ENCODE measurements around the gene SLC16A10.
"Not testable (repeated sequence)": the region's sequence is repeated elsewhere in the genome, so short reads cannot be mapped to it uniquely, and the experiment has no call there.

Gene SLC16A10

GRCh38 chr6:111219785-111220184, 132.5 kb downstream of the SLC16A10 start:
- no peak for DNase-seq (ENCODE audit: low read depth in 2 of 2)

GRCh38 chr6:111220383-111221031, 133.2 kb downstream of the SLC16A10 start:
- DNase-seq (ENCODE audit: low read depth in 2 of 2), result no peak

DNA sequence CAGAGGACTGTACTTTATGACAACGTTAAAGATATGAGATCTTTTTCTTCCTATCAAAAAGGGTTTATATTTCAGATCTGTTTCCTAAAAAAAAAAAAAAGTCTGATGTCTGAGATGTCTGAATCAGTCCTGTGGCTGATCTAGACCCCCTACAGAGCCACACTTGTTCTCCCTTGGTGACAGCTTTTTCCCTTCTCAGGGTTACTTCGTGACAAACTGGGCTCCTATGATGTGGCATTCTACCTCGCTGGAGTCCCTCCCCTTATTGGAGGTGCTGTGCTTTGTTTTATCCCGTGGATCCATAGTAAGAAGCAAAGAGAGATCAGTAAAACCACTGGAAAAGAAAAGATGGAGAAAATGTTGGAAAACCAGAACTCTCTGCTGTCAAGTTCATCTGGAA, 134.5 kb downstream of the SLC16A10 start:
- DNase-seq (ENCODE audit: low read depth in 2 of 2), result no peak

- DNase-seq (ENCODE audit: low read depth in 2 of 2), result no peak
Measured at GRCh38 chr6:111222341-111222740, 135.0 kb downstream of the SLC16A10 start.

GRCh38 chr6:111228094-111228493, 140.8 kb downstream of the SLC16A10 start:
- no peak for DNase-seq (ENCODE audit: low read depth in 2 of 2)

DNA sequence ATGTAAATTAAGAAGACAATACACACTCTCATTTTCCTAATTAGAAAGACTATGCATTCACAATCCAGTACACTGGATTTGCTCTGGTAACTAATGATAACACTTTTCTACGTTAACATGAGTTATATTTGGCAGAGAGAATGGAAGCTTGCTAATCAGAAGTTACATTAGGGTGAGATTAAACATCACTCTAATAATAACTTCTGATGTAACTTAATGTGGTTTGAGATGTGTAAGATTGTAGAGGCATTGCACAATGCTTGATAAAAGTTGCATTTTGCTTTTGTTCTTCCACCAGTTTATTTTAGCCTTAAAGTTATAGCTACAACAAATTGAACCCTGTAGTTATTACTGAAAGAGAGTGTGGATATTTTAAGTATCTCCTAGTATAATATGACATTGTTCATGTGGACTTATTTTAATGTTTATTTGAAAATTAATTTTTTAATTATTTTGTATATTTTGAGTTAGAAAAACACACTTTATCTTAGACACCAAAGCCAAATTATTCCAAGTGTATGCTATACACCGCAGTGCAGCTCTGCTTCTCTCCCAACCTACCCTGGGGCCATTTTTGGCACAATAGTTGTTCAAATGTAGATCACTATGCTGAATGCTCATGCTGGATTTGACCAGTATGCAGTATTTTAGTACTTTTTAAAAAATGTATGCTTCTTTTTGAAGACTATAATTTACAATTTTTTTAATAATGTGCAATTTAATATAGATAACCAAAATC, 143.2 kb downstream of the SLC16A10 start:
- no peak for DNase-seq (ENCODE audit: low read depth in 2 of 2)

DNA sequence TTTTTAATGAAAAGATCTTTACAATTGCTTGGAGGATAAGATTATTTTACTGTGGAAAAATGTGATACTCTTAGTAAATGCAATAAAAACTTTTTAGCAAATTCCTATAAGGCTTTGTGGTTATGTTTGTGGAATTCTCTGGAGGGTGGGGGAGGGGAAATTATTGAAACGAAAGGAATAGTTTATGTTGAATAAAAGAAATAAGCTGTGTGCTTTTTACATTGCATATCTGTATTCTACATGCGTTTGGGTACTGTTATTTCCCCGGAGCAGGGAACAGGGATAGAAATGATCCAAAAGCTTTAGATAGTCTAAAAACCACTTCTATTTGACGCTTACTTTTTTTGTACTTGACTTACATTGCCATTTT, 143.8 kb downstream of the SLC16A10 start:
- no peak for DNase-seq (ENCODE audit: low read depth in 2 of 2)

DNA sequence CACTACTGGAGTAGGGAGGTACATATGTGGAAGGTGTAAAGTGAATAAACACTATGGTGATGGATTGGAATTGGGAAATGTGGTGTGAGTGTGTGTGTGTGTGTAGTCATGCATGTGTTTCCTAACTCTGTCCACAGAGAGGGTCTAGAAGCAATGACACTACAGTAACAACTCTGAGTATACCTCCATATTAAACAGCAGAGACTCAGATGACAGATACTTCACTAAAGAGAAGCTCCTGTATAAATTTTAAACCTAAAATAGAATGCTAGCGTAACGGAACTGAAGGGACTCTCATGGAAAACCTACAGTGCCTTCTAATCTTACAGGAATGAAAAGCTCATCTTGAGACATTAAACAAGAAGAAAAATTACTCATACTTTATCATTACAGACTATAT, 150.5 kb downstream of the SLC16A10 start:
- no peak for DNase-seq (ENCODE audit: low read depth in 2 of 2)

DNA sequence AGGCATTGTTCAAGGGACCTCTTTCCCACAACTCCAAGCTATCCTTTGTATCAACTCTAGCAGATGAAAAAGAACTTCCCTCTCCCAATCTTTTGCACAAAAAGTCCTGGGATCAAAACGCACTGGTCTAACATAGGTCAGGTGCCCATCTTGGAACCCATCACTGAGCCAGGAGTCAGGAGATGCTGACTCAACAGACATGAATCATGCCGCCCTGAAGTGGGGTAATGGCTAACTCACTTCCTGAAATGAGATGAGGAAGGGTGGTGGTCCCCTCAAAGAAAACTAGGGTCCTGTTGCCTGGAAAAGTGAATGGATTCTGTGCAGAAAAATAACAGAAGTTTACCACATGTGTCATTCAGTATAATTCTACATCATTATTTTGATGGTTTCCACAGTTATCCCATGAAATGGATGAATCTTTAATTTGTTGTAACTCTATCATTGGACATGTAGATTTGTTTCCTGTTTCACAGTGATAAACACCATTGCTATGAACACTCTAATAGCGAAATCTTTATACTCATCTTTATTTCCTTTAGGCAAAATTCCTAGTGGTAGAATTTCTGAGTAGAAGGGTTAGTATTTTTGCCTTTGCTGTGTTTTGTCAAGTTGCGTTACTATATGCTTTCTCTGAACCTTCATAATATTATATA, 151.3 kb downstream of the SLC16A10 start:
- no peak for DNase-seq (ENCODE audit: low read depth in 2 of 2)

DNA sequence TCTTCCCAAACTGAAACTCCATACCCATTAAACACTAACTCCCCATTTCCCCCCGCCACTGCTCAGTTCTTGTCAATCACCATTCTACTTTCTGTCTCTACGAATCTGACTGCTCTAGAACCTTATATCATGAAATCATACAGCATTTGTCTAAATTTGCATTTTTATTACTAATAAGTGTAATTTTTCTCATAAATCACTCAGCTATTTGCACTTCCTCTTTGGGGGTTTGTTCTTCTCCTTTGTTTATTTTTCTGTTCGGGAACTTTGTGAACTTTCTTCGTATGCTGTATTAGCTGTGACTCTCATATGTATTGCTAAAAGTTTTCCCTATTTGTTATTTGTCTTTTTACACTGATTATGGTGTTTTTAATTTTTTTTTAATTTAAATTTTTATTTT, 152.2 kb downstream of the SLC16A10 start:
- no peak for DNase-seq (ENCODE audit: low read depth in 2 of 2)

GRCh38 chr6:111242452-111242851, 155.1 kb downstream of the SLC16A10 start:
- DNase-seq (ENCODE audit: low read depth in 2 of 2), result no peak

DNA sequence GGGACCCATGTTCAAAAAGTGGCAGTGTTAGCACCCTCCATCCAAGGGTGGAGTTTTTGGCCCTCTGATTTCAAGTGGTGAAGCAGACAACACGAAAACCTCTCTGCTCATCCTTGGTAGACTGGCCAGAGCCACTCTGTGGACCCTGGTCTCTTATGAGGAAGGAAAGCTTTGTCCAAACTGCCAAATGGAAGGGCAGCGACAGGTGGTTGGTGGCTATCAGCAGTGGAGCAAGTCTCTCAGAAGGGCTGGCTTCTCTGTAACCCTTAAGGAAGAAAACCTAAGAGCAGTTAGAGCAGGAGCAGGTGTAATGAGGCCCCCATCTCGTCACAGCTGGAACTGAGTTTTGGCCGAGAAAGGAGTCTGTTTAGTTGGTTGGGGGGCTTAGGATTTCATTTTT, 155.8 kb downstream of the SLC16A10 start:
- no peak for DNase-seq (ENCODE audit: low read depth in 2 of 2)

GRCh38 chr6:111248789-111249188, 161.5 kb downstream of the SLC16A10 start:
- no peak for DNase-seq (ENCODE audit: low read depth in 2 of 2)

DNA sequence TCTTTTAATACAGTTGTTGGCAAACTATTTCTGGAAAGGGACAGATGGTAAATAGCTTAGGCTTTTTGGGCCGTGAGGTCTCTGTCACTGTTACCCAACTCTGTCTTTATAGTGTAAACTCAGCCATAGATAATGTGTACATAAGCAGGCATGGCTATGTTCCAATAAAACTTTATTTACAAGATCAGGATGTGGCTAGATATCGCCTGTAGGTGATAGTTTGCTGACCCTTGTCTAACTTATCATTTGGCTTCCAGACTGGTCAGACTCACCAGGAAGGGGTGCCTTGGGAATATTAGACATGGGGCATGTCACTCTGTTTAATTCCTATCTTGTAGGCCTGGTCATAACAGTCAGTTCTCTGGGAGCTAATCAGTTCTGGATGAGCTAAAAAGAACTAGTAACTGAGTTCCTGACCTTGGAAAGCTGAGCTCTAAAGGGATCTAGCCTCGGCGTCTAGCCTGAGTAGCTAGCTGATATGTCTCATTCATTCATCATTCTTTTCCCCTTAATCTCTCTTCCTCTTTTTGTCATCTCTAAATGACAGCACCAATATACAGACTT, 163.6 kb downstream of the SLC16A10 start:
- no peak for DNase-seq (ENCODE audit: low read depth in 2 of 2)

- no peak for DNase-seq (ENCODE audit: low read depth in 2 of 2)
Measured at GRCh38 chr6:111252726-111253125, 165.4 kb downstream of the SLC16A10 start.

- no peak for DNase-seq (ENCODE audit: low read depth in 2 of 2)
Measured at GRCh38 chr6:111254004-111254778, 166.9 kb downstream of the SLC16A10 start.

GRCh38 chr6:111254779-111255166, 167.5 kb downstream of the SLC16A10 start:
- DNase-seq (ENCODE audit: low read depth in 2 of 2), result no peak

DNA sequence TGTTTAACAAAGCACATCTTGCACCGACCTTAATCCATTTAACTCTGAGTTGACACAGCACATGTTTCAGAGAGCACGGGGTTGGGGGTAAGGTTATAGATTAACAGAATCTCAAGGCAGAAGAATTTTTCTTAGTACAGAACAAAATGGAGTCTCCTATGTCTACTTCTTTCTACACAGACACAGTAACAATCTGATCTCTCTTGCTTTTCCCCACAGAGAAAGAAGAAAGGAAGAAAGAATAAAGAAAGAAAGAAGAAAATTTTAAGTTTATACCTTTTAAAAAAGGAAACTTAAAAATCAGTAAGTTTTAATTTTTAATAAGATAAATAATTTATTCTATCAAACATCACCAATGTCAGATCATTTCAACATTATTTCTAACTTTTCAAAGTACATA, 168.5 kb downstream of the SLC16A10 start:
- DNase-seq (ENCODE audit: low read depth in 2 of 2), result not testable (repeated sequence)

DNA sequence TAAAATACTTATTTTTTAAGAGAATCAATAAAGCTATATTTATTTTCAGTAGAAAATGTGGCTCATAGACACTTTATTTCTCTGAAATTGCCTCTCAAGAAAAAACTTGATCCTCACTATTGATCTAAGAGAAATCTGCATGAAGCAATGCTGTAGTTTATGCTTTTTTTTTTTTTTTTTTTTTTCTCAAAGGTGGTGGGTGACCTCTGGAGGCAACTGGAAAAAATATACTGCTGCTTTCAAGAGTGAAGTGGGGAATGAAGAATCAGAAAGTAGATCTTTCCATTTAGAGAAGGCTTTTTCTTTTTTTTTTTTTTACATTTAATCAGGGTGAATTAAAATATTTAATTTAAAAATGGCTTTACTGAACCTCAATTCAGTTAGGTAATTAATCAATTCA, 169.3 kb downstream of the SLC16A10 start:
- no peak for DNase-seq (ENCODE audit: low read depth in 2 of 2)

DNA sequence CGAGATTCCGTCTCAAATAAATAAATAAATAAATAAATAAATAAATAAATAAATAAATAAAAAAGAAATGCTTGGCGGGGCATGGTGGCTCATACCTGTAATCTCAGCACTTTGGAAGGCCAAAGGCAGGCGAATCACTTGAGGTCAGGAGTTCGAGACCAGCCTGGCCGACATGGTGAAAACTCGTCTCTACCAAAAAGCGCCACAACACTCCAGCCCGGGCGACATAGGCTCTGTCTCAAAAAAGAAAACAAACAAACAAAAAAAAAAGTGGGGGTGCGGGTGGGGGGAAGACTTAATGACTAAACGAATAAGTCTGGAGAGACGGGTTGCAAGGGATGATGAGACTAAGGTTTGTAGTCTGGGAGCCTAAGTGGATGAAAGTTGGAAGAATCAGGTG, 170.7 kb downstream of the SLC16A10 start:
- DNase-seq (ENCODE audit: low read depth in 2 of 2), result no peak

GRCh38 chr6:111258615-111259088, 171.3 kb downstream of the SLC16A10 start:
- DNase-seq (ENCODE audit: low read depth in 2 of 2), result no peak

All from stimulated activated CD8-positive, alpha-beta memory T cell treated with anti-CD3 and anti-CD28 coated beads, Interleukin-15, amount 100 ng/mL, for 4 hours (primary cell).